Fibroblast of lung (primary cell): Measurements from ENCODE around the gene ADD2. TPM values are rescaled to one million over a fixed set of nuclear protein-coding genes. Genes with fewer than 3 reads are reported as not detected.
"Not testable (repeated sequence)": the region's sequence is repeated elsewhere in the genome, so short reads cannot be mapped to it uniquely, and the experiment has no call there.

ENCODE experiments used
- DNase-seq, 2 donors: peaks; one replicate each; pipeline versions ENCODE4 v3.0.0 to v3.0.0-alpha.2; 2010; ENCODE audit warnings: low read depth in 2 of 2
- H2AFZ ChIP-seq: 2 replicates; pipeline ENCODE4 v1.5.1; 2012; ENCODE audit warnings: low read length, control low read depth, inconsistent platforms
- H3K27ac ChIP-seq: 2 replicates; pipeline ENCODE4 v1.5.1; 2011; ENCODE audit warnings: low read length, control low read depth; ENCODE audit not compliant: insufficient read depth
- H3K27me3 ChIP-seq: 2 replicates; pipeline ENCODE4 v1.5.1; 2011; ENCODE audit warnings: mild to moderate bottlenecking, low read length; ENCODE audit not compliant: control insufficient read depth, insufficient read depth
- H3K36me3 ChIP-seq: 2 replicates; pipeline ENCODE4 v1.5.1; 2011; ENCODE audit warnings: low read length; ENCODE audit not compliant: control insufficient read depth, insufficient read depth
- H3K4me1 ChIP-seq: 2 replicates; pipeline ENCODE4 v1.5.1; 2011; ENCODE audit warnings: low read length; ENCODE audit not compliant: control insufficient read depth, insufficient read depth; ENCODE audit errors: extremely low read depth
- H3K4me2 ChIP-seq: 2 replicates; pipeline ENCODE4 v1.5.1; 2011; ENCODE audit warnings: low read length, control low read depth; ENCODE audit not compliant: insufficient read depth; ENCODE audit errors: extremely low read depth
- H3K4me3 ChIP-seq, 4 experiments: fragments of 200-600 bp in 1 of 4; sonication (generic) in 1 of 4; replicated peaks in 1 of 4; 2 replicates each; pipeline ENCODE4 v1.5.1; 2011 to 2016; ENCODE audit warnings: low read length in 4 of 4, low read depth in 3 of 4, mild to moderate bottlenecking in 3 of 4, control low read depth in 2 of 4, inconsistent platforms in 1 of 4, mixed read lengths in 1 of 4; ENCODE audit not compliant: insufficient read depth in 1 of 4; ENCODE audit errors: control extremely low read depth in 1 of 4
- H3K79me2 ChIP-seq: 2 replicates; pipeline ENCODE4 v1.5.1; 2012; ENCODE audit warnings: mild to moderate bottlenecking, low read length, inconsistent platforms; ENCODE audit not compliant: control insufficient read depth, insufficient read depth
- H3K9ac ChIP-seq: 2 replicates; pipeline ENCODE4 v1.5.1; 2011; ENCODE audit warnings: mild to moderate bottlenecking, low read length, control low read depth; ENCODE audit not compliant: insufficient read depth
- H3K9me3 ChIP-seq: 2 replicates; pipeline ENCODE4 v1.5.1; 2012; ENCODE audit warnings: low read depth, low read length; ENCODE audit not compliant: control insufficient read depth, insufficient read depth
- H4K20me1 ChIP-seq: 2 replicates; pipeline ENCODE4 v1.5.1; 2011; ENCODE audit warnings: low read length; ENCODE audit not compliant: control insufficient read depth, insufficient read depth; ENCODE audit errors: extremely low read depth
- EZH2 ChIP-seq: IDR thresholded peaks from 2 replicates; pipeline ENCODE4 v1.5.1; 2012; ENCODE audit warnings: low read length, control low read depth, mild to moderate bottlenecking; ENCODE audit errors: missing control alignments
- polyA plus RNA-seq, 2 donors: library from polyadenylated mRNA; depleted of rRNA in 1 of 2; stranded (reverse) in 1 of 2; unstranded in 1 of 2; fragments of >200 nt; gene quantifications; 2 replicates each; pipeline ENCODE4 v1.2.1, GENCODE V29; 2011 to 2012; ENCODE audit warnings: missing spikeins in 1 of 2
- total RNA-seq: library from RNA; depleted of rRNA; stranded (reverse); fragments of >200 nt; gene quantifications from 2 replicates; pipeline ENCODE4 v1.2.1, GENCODE V29; 2014
- TF ChIP-seq, protein P1 (sequence below), 2 donors: IDR thresholded peaks in 1 of 2; conservative IDR thresholded peaks in 1 of 2; 1 replicate in 1 of 2; 2 replicates in 1 of 2; pipeline ENCODE4 v1.5.1; 2011 to 2012; ENCODE audit warnings: low read length in 2 of 2, control low read depth in 1 of 2, inconsistent platforms in 1 of 2, low read depth in 1 of 2, mild to moderate bottlenecking in 1 of 2

ADD2 gene
- total and polyA plus RNA-seq, 2 donors (not counting 1 experiment from before 2014, with no cell fraction given), result 0.22 to 2.5 TPM

DNA sequence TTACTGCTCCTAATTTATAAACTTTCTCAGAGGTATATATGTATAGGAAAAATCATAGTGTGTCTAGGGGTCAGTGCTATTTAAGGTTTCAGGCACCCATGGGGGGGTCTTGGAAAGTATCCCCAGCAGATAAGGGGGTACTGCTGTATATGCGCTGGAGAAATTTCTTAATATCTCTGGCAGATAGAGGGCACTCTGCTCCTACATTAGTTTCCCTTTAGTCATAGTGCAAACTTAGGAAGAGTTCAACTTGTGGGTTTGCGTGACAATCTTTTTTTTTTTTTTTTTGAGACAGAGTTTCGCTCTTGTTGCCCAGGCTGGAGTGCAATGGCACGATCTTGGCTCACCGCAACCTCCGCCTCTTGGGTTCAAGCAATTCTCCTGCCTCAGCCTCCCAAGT, 112.8 kb downstream of the ADD2 start:
- H3K4me1 ChIP-seq, H3K79me2 ChIP-seq, H3K9me3 ChIP-seq, H4K20me1 ChIP-seq, H3K4me3 ChIP-seq, H3K9ac ChIP-seq, H2AFZ ChIP-seq, H3K27ac ChIP-seq, H3K36me3 ChIP-seq, H3K27me3 ChIP-seq, H3K4me2 ChIP-seq: not testable (repeated sequence)
- TF ChIP-seq, protein P1, sequence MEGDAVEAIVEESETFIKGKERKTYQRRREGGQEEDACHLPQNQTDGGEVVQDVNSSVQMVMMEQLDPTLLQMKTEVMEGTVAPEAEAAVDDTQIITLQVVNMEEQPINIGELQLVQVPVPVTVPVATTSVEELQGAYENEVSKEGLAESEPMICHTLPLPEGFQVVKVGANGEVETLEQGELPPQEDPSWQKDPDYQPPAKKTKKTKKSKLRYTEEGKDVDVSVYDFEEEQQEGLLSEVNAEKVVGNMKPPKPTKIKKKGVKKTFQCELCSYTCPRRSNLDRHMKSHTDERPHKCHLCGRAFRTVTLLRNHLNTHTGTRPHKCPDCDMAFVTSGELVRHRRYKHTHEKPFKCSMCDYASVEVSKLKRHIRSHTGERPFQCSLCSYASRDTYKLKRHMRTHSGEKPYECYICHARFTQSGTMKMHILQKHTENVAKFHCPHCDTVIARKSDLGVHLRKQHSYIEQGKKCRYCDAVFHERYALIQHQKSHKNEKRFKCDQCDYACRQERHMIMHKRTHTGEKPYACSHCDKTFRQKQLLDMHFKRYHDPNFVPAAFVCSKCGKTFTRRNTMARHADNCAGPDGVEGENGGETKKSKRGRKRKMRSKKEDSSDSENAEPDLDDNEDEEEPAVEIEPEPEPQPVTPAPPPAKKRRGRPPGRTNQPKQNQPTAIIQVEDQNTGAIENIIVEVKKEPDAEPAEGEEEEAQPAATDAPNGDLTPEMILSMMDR (conservative IDR thresholded peaks at IDR 0.05 in 1 of 2, IDR thresholded peaks at IDR 0.05 in 1 of 2; ENCODE audit: low read depth in 1 of 2, low read length in 2 of 2), result peak; percentile 36 to 38
- DNase-seq, result peak; percentile 11 to 33

- Histone ChIP-seq H3K27me3 (no peaks in the 10 kb centered on the region), H3K4me2 (no peak overlapping the region), H2AFZ (no peak overlapping the region), H3K9ac (no peak overlapping the region), H3K36me3 (no peaks in the 10 kb centered on the region), H3K4me3 (no peak overlapping the region), H3K9me3 (no peaks in the 10 kb centered on the region), H3K4me1 (no peaks in the 10 kb centered on the region), H4K20me1 (no peaks in the 10 kb centered on the region), H3K27ac (no peak overlapping the region), H3K79me2 (no peaks in the 10 kb centered on the region)
- DNase-seq, result no peak
- TF ChIP-seq, protein P1 (conservative IDR thresholded peaks at IDR 0.05 in 1 of 2, IDR thresholded peaks at IDR 0.05 in 1 of 2; ENCODE audit: low read depth in 1 of 2, low read length in 2 of 2), result no peak
- TF ChIP-seq EZH2, result no peak
These were observed 116.3 kb downstream of the ADD2 start for GRCh38 chr2:70651727-70652126.

DNA sequence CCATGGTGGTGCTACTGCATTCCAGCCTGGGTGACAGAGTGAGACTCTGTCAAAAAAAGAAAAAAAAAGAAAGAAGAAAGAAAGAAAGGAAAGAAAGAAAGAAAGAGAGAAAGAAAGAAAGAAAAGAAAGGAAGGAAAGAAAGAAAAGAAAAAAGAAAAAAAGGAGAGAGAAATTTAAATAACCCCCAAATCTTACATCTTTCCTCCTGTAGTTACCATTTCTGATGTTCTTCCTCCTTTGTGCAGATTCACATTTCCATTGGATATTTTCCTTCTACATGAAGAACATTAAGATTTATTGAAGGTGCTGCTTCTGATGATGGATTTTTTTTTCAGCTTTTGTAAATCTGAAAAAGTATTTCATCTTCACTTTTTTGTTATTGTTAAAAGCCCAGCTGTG, 117.0 kb downstream of the ADD2 start:
- TF ChIP-seq EZH2, result no peak
- TF ChIP-seq, protein P1 (conservative IDR thresholded peaks at IDR 0.05 in 1 of 2, IDR thresholded peaks at IDR 0.05 in 1 of 2; ENCODE audit: low read depth in 1 of 2, low read length in 2 of 2), result no peak
- no peak for DNase-seq
- Histone ChIP-seq H3K27ac (no peak overlapping the region), H2AFZ (no peak overlapping the region), H4K20me1 (no peaks in the 10 kb centered on the region), H3K4me2 (no peak overlapping the region), H3K4me1 (no peaks in the 10 kb centered on the region), H3K9me3 (no peaks in the 10 kb centered on the region), H3K9ac (no peak overlapping the region), H3K36me3 (no peaks in the 10 kb centered on the region), H3K27me3 (no peaks in the 10 kb centered on the region), H3K79me2 (no peaks in the 10 kb centered on the region), H3K4me3 (no peak overlapping the region)
